ENCODE results near the gene IKZF3. TPM values are rescaled to one million over a fixed set of nuclear protein-coding genes. Genes with fewer than 3 reads are reported as not detected.

IKZF3 gene
- total and polyA plus RNA-seq, 7 donors = under 0.01 to 12.3 (median 0.36) TPM

DNA sequence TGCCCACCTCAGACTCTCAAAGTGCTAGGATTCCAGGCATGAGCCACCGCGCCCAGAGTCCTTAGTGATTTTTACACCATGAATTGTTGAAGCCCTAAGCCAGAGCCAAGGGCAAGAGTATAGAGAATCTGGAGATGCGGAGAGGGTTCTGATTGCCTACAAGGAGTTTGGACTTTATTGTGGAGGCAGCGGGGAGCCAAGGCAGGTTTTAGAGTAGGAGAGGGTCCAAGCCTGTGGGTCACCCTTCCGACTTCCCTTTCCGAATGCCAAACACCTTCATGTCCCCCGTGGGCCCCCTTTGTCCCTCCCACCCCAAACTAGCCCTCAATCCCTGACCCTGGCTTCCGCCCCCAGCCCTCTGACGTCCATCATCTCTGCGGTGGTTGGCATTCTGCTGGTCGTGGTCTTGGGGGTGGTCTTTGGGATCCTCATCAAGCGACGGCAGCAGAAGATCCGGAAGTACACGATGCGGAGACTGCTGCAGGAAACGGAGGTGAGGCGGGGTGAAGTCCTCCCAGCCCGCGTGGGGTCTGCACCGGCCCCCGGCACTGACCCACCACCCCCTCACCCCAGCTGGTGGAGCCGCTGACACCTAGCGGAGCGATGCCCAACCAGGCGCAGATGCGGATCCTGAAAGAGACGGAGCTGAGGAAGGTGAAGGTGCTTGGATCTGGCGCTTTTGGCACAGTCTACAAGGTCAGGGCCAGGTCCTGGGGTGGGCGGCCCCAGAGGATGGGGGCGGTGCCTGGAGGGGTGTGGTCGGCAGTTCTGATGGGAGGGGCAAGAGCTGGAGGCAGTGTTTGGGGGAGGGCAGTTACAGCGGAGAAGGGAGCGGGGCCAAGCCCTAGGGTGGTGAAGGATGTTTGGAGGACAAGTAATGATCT is 140.9 kb downstream of the IKZF3 start:
- H3K4me3 ChIP-seq = no peak overlapping the region
- peaks cover 8 to 83% (median 17%) of the 10 kb centered on the region in 4 donors for H3K36me3 ChIP-seq
- intact Hi-C loops (cut with DNase I) = no loop called here
- TF ChIP-seq POLR2A (IDR thresholded peaks at IDR 0.05) (no peak), EP300 (IDR thresholded peaks at IDR 0.05) (no peak), POLR2AphosphoS5 (IDR thresholded peaks at IDR 0.05) (no peak)
- TF ChIP-seq, protein P1, sequence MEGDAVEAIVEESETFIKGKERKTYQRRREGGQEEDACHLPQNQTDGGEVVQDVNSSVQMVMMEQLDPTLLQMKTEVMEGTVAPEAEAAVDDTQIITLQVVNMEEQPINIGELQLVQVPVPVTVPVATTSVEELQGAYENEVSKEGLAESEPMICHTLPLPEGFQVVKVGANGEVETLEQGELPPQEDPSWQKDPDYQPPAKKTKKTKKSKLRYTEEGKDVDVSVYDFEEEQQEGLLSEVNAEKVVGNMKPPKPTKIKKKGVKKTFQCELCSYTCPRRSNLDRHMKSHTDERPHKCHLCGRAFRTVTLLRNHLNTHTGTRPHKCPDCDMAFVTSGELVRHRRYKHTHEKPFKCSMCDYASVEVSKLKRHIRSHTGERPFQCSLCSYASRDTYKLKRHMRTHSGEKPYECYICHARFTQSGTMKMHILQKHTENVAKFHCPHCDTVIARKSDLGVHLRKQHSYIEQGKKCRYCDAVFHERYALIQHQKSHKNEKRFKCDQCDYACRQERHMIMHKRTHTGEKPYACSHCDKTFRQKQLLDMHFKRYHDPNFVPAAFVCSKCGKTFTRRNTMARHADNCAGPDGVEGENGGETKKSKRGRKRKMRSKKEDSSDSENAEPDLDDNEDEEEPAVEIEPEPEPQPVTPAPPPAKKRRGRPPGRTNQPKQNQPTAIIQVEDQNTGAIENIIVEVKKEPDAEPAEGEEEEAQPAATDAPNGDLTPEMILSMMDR (IDR thresholded peaks at IDR 0.05) = no peak
- no peaks in the 10 kb centered on the region for H3K27me3 ChIP-seq
- H3K27ac ChIP-seq = no peak overlapping the region
- no peak for DNase-seq
- 78 to 86% methylated on average over 34 of the region's 34 CpGs for WGBS, 2 donors
- H3K4me1 ChIP-seq = no peaks in the 10 kb centered on the region
- H3K9me3 ChIP-seq = no peaks in the 10 kb centered on the region

DNA sequence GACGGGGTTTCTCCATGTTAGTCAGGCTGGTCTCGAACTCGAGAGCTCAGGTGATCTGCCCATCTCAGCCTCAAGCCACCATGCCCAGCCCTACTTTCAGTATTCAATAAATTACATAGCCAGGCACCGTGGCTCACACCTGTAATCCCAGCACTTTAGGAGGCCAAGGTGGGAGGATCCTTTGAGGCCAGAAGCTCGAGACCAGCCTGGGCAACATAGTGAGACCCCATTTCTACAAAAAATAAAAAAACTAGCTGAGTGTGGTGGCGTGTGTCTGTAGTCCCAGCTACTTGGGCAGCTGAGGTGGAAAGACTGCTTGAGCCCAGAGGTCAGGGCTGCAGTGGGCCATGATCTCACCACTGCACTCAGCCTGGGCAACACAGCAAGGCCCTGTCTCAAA is 142.0 kb downstream of the IKZF3 start:
- 90 to 94% methylated on average over 6 of the region's 6 CpGs for WGBS, 2 donors
- intact Hi-C loops (cut with DNase I) = no loop called here
- TF ChIP-seq POLR2AphosphoS5 (IDR thresholded peaks at IDR 0.05) (no peak), EP300 (IDR thresholded peaks at IDR 0.05) (no peak), POLR2A (IDR thresholded peaks at IDR 0.05) (no peak)
- TF ChIP-seq, protein P1 (IDR thresholded peaks at IDR 0.05) = no peak
- no peaks in the 10 kb centered on the region for H3K4me1 ChIP-seq
- H3K4me3 ChIP-seq = no peak overlapping the region
- DNase-seq = no peak
- peaks cover 10 to 82% (median 17%) of the 10 kb centered on the region in 4 donors for H3K36me3 ChIP-seq
- no peak overlapping the region for H3K27ac ChIP-seq
- no peaks in the 10 kb centered on the region for H3K9me3 ChIP-seq
- no peaks in the 10 kb centered on the region for H3K27me3 ChIP-seq

- Histone ChIP-seq H3K36me3 (peaks cover 9 to 85% (median 22%) of the 10 kb centered on the region in 4 donors), H3K27me3 (no peaks in the 10 kb centered on the region), H3K4me1 (no peaks in the 10 kb centered on the region), H3K27ac (no peak overlapping the region), H3K4me3 (no peak overlapping the region), H3K9me3 (no peaks in the 10 kb centered on the region)
- intact Hi-C loops (cut with DNase I) = no loop called here
- DNase-seq = no peak
- WGBS, 2 donors = 45 to 72% methylated on average over 7 of the region's 7 CpGs
- TF ChIP-seq POLR2AphosphoS5 (IDR thresholded peaks at IDR 0.05) (no peak), POLR2A (IDR thresholded peaks at IDR 0.05) (no peak), EP300 (IDR thresholded peaks at IDR 0.05) (no peak)
- TF ChIP-seq, protein P1 (IDR thresholded peaks at IDR 0.05) = no peak
Observed at GRCh38 chr17:39719563-39720355, 144.4 kb downstream of the IKZF3 start.

DNA sequence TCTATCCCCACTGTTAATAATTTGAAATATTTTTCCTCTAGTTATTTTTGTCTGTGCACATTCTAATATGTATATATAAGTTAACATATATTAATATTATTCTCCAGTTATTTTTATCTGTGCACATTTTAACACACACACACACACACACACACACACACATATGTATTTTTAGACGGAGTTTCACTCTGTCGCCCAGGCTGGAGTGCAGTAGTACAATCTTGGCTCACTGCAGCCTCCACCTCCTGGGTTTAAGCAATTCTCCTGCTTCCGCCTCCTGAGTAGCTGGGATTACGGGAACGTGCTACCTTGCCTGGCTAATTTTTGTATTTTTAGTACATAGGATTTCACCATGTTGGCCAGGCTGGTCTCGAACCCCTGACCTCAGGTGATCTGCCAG is 146.5 kb downstream of the IKZF3 start:
- Histone ChIP-seq H3K4me3 (no peak overlapping the region), H3K4me1 (no peaks in the 10 kb centered on the region), H3K9me3 (no peaks in the 10 kb centered on the region), H3K27ac (no peak overlapping the region), H3K36me3 (peaks cover 12 to 72% (median 21%) of the 10 kb centered on the region in 4 donors), H3K27me3 (no peaks in the 10 kb centered on the region)
- no peak for DNase-seq
- intact Hi-C loops (cut with DNase I) = no loop called here
- WGBS, 2 donors = 87 to 90% methylated on average over 6 of the region's 6 CpGs
- TF ChIP-seq EP300 (IDR thresholded peaks at IDR 0.05) (no peak), POLR2A (IDR thresholded peaks at IDR 0.05) (no peak), POLR2AphosphoS5 (IDR thresholded peaks at IDR 0.05) (no peak)
- TF ChIP-seq, protein P1 (IDR thresholded peaks at IDR 0.05) = no peak
